ENCODE measurements around the gene GRB10. TPM values are rescaled to one million over a fixed set of nuclear protein-coding genes. Genes with fewer than 3 reads are reported as not detected.

GRB10 gene
- total RNA-seq, 4 donors from 2014 or later, result 40.4 to 88.6 (median 61.1) TPM

- Histone ChIP-seq H3K4me3 (no peak within 1 kb of the TSS), H3K27ac (no peak within 1 kb of the TSS), H3K4me1 (no peaks in the 10 kb centered on the region), H3K27me3 (no peaks in the 10 kb centered on the region), H3K9me3 (no peaks in the 10 kb centered on the region), H3K36me3 (no peaks in the 10 kb centered on the region)
- no peak for DNase-seq
- in situ Hi-C loops (cut with MboI; ENCODE audit: low sequenced_read_pairs in 4 of 4) (no loop called here), intact Hi-C loops (cut with DNase I; ENCODE audit: low total_unique reads) (no loop called here)
- ATAC-seq, result no peak
- TF ChIP-seq CTCF (IDR thresholded peaks at IDR 0.05 in 4 of 5, conservative IDR thresholded peaks at IDR 0.05 in 1 of 5), result no peak
- no peak for TF ChIP-seq POLR2A (IDR thresholded peaks at IDR 0.05)
These were observed 217.8 kb downstream of the GRB10 start, which contains the start of gene DDC for GRCh38 chr7:50564640-50565558. Gene DDC, minus strand, starts transcription at chr7:50565405. Its CDS starts 21,320 bp downstream, at chr7:50544085.

GRCh38 chr7:50564171-50564570, 218.5 kb downstream of the GRB10 start:
- no peak for TF ChIP-seq POLR2A (IDR thresholded peaks at IDR 0.05)
- no peak for DNase-seq
- Histone ChIP-seq H3K36me3 (no peaks in the 10 kb centered on the region), H3K27ac (no peak overlapping the region), H3K4me3 (no peak overlapping the region), H3K9me3 (no peaks in the 10 kb centered on the region), H3K4me1 (no peaks in the 10 kb centered on the region), H3K27me3 (no peaks in the 10 kb centered on the region)
- intact Hi-C loops (cut with DNase I; ENCODE audit: low total_unique reads) (no loop called here), in situ Hi-C loops (cut with MboI; ENCODE audit: low sequenced_read_pairs in 4 of 4) (no loop called here)
- peak in 1 of 2 donors; percentile 27 for ATAC-seq

- Histone ChIP-seq H3K4me1 (no peaks in the 10 kb centered on the region), H3K9me3 (no peaks in the 10 kb centered on the region), H3K27ac (no peak overlapping the region), H3K36me3 (no peaks in the 10 kb centered on the region), H3K27me3 (no peaks in the 10 kb centered on the region), H3K4me3 (no peak overlapping the region)
- intact Hi-C loops (cut with DNase I; ENCODE audit: low total_unique reads), result no loop called here
- ATAC-seq (no peak), DNase-seq (no peak)
- no peak for TF ChIP-seq CTCF (IDR thresholded peaks at IDR 0.05 in 4 of 5, conservative IDR thresholded peaks at IDR 0.05 in 1 of 5)
- no peak for TF ChIP-seq POLR2A (IDR thresholded peaks at IDR 0.05)
- in situ Hi-C loops (cut with MboI; ENCODE audit: low sequenced_read_pairs in 4 of 4), result no loop called here
These were observed 220.6 kb downstream of the GRB10 start for GRCh38 chr7:50562136-50562535.

GRCh38 chr7:50560865-50561351, 221.8 kb downstream of the GRB10 start:
- intact Hi-C loops (cut with DNase I; ENCODE audit: low total_unique reads), result no loop called here
- in situ Hi-C loops (cut with MboI; ENCODE audit: low sequenced_read_pairs in 4 of 4), result no loop called here
- no peaks in the 10 kb centered on the region for H3K4me1 ChIP-seq
- ATAC-seq (no peak), DNase-seq (no peak)
- no peaks in the 10 kb centered on the region for H3K27me3 ChIP-seq
- TF ChIP-seq CTCF (IDR thresholded peaks at IDR 0.05 in 4 of 5, conservative IDR thresholded peaks at IDR 0.05 in 1 of 5) (no peak), POLR2A (IDR thresholded peaks at IDR 0.05) (no peak)
- no peak overlapping the region for H3K4me3 ChIP-seq
- no peaks in the 10 kb centered on the region for H3K9me3 ChIP-seq
- no peak overlapping the region for H3K27ac ChIP-seq
- H3K36me3 ChIP-seq, result no peaks in the 10 kb centered on the region

GRCh38 chr7:50559881-50560280, 222.8 kb downstream of the GRB10 start:
- no peak for ATAC-seq
- intact Hi-C loops (cut with DNase I; ENCODE audit: low total_unique reads), result no loop called here

More at GRCh38 chr7:50559881-50560280, 222.8 kb downstream of the GRB10 start:
- H3K4me3 ChIP-seq, result no peak overlapping the region
- no peak for TF ChIP-seq CTCF (IDR thresholded peaks at IDR 0.05 in 4 of 5, conservative IDR thresholded peaks at IDR 0.05 in 1 of 5)
- no peak for TF ChIP-seq POLR2A (IDR thresholded peaks at IDR 0.05)
- no peak for DNase-seq
- no peaks in the 10 kb centered on the region for H3K9me3 ChIP-seq
- H3K27ac ChIP-seq, result no peak overlapping the region
- H3K36me3 ChIP-seq, result no peaks in the 10 kb centered on the region
- in situ Hi-C loops (cut with MboI; ENCODE audit: low sequenced_read_pairs in 4 of 4), result no loop called here
- H3K27me3 ChIP-seq, result no peaks in the 10 kb centered on the region
- no peaks in the 10 kb centered on the region for H3K4me1 ChIP-seq
